Activated naive CD8-positive, alpha-beta T cell treated with anti-CD3 and anti-CD28 coated beads for 36 hours (primary cell): ENCODE measurements around the gene BCL2L15. TPM values are rescaled to one million over a fixed set of nuclear protein-coding genes. Genes with fewer than 3 reads are reported as not detected.

Source experiments
- DNase-seq: peaks from one replicate; pipeline ENCODE4 v3.0.0; 2021
- H3K27ac Mint-ChIP-seq: one replicate; pipeline ENCODE4 v1.8.0; 2022; ENCODE audit warnings: mild to moderate bottlenecking, moderate library complexity, mixed read lengths
- H3K27me3 Mint-ChIP-seq: one replicate; pipeline ENCODE4 v1.8.0; 2022; ENCODE audit warnings: mild to moderate bottlenecking, mixed read lengths
- H3K36me3 Mint-ChIP-seq: one replicate; pipeline ENCODE4 v1.8.0; 2021; ENCODE audit warnings: mild to moderate bottlenecking, mixed read lengths
- H3K4me1 Mint-ChIP-seq: one replicate; pipeline ENCODE4 v1.8.0; 2021; ENCODE audit warnings: mixed read lengths
- H3K4me3 Mint-ChIP-seq: one replicate; pipeline ENCODE4 v1.8.0; 2022; ENCODE audit warnings: mild to moderate bottlenecking, moderate library complexity, mixed read lengths
- H3K9me3 Mint-ChIP-seq: one replicate; pipeline ENCODE4 v1.8.0; 2022; ENCODE audit warnings: mixed read lengths
- total RNA-seq, 2 experiments: library from RNA; stranded (reverse); gene quantifications; one replicate each; pipeline ENCODE4 v1.2.3, GENCODE V29; 2021

BCL2L15 gene
- total RNA-seq, 2 experiments from 2014 or later, result 0.88 to 2.2 TPM

DNA sequence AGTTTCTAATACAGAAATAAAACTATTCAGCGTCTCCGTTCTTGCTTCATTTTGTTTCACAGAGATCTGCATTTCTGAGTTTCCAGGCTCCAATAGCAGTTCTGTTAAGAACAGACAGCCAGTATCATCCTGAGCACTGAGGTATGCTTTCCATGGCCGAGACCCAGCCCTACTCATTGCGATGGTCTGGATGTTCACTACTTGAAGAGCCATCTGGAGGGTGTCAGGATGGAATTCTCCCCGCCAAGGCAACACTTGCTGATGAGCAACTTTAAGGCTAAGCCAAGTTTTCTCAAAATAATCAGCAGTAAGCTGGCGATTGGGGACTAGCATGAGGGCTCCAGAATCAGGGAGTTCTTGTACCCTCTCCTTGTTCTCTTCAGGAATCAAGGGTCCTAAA, 7.7 kb upstream of the BCL2L15 start:
- Mint-ChIP-seq H3K27me3 (no peaks in the 10 kb centered on the region), H3K4me1 (peaks cover 29% of the 10 kb centered on the region), H3K36me3 (peaks cover 36% of the 10 kb centered on the region), H3K4me3 (no peak overlapping the region), H3K27ac (no peak overlapping the region), H3K9me3 (no peaks in the 10 kb centered on the region)
- no peak for DNase-seq

DNA sequence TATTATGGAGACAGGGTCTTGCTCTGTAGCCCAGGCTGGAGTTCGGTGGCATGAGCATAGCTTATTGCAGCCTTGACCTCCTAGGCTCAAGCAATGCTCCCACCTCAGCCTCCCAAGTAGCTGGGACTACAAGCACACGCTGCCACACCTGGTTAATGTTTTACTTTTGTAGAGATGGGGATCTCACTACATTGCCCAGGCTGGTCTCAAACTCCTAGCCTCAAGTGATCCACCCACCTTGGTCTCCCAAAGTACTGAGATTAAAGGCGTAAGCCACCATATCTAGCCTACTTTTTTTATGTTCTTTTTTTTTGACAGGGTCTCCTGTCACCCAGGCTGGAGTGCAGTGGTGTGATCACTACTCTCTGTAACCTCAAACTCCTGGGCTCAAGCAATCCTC, 5.9 kb upstream of the BCL2L15 start:
- H3K27me3 Mint-ChIP-seq, result no peaks in the 10 kb centered on the region
- peaks cover 13% of the 10 kb centered on the region for H3K4me1 Mint-ChIP-seq
- no peak overlapping the region for H3K27ac Mint-ChIP-seq
- DNase-seq, result no peak
- no peak overlapping the region for H3K4me3 Mint-ChIP-seq
- H3K36me3 Mint-ChIP-seq, result peaks cover 21% of the 10 kb centered on the region
- H3K9me3 Mint-ChIP-seq, result no peaks in the 10 kb centered on the region

DNA sequence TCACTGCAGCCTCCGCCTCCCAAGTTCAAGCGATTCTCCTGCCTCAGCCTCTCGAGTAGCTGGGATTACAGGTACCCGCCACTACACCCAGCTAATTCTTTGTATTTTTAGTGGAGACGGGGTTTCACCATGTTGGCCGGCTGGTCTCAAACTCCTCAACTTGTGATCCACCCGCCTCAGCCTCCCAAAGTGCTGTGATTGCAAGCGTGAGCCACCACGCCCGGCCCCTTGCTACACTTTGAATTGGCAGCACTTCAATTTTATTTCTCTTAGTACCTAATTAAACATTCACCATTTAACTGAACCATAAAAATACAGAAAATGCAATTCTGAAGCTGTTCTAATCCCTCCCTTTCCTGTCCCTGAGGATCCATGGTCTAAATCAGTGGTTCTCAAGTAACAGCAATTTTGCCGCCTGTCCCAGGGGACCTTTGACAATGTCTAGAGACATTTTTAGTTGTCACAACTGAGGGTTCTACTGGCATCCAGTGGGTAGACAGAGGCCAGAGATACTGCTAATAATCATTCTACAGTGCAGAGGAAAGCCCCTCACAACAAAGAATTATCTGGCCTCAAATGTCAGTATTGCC, 4.3 kb upstream of the BCL2L15 start:
- peaks cover 13% of the 10 kb centered on the region for H3K4me1 Mint-ChIP-seq
- H3K9me3 Mint-ChIP-seq, result no peaks in the 10 kb centered on the region
- DNase-seq, result no peak
- no peaks in the 10 kb centered on the region for H3K27me3 Mint-ChIP-seq
- H3K27ac Mint-ChIP-seq, result no peak overlapping the region
- H3K36me3 Mint-ChIP-seq, result peaks cover 15% of the 10 kb centered on the region
- no peak overlapping the region for H3K4me3 Mint-ChIP-seq

DNA sequence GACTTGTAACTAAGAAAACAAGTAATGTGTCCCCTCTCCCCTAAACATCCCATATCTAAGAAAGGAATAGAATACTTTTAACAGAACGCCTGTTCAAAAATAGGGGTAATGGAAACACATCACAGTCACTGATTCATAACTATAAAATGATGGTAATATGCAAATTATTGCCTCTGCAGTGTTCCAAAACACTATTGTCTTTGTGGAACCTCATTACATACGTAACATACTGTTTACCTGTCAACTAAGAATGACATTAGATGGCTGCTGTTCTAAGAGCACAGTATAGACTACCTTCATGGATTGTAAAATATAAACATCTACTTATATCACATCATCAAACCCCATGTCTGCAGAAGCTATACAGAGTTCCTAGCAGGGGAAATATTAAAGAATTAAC, 3.4 kb upstream of the BCL2L15 start:
- Mint-ChIP-seq H3K27me3 (no peaks in the 10 kb centered on the region), H3K4me1 (peaks cover 13% of the 10 kb centered on the region), H3K9me3 (no peaks in the 10 kb centered on the region), H3K36me3 (peaks cover 15% of the 10 kb centered on the region), H3K27ac (no peak overlapping the region), H3K4me3 (no peak overlapping the region)
- DNase-seq, result no peak

DNA sequence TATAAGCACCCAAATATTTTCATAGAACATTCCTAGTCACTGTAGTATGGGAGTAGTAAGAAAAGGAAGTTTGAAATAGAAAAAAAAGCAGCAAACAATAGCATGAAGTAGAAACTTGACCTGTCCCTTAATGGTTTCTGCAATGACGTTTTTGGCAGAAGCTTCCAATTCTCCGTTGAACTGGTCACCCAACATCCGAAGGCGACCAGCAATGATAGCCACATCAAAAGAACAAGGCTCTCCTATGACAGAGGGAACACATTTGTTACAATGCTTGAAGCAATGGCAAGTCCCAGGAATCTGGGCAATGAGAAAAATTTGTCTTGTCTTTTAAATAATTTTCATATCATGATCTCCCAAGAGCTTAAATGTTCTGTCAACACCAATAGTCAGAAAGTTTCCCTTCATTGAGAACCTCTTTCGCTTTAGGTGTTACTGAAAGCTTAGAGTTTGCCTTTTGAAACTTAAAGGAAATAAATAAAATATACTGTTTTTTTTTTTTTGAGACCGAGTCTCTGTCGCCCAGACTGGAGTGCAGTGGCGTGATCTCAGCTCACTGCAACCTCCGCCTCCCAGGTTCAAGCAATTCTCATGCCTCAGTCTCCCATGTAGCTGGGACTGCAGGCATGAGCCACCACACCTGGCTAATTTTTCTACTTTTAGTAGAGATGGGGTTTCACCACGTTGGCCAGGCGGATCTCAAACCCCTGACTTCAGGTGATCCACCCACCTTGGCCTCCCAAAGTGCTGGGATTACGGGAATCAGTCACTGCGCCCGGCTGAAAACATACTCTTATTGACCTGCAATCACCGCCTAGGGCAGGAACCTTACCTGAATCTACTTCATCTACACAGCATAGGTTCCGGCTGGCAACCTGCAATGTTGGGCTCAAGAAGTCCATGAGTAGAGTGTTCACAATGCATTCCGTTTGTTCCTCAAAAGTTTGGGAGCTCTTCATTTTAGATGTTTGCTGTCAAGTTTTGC, 672 bp downstream of the BCL2L15 start:
- Mint-ChIP-seq H3K27me3 (no peaks in the 10 kb centered on the region), H3K27ac (no peak overlapping the region), H3K4me3 (no peak overlapping the region), H3K36me3 (peaks cover 5% of the 10 kb centered on the region), H3K9me3 (no peaks in the 10 kb centered on the region), H3K4me1 (peaks cover 16% of the 10 kb centered on the region)
- DNase-seq, result no peak

DNA sequence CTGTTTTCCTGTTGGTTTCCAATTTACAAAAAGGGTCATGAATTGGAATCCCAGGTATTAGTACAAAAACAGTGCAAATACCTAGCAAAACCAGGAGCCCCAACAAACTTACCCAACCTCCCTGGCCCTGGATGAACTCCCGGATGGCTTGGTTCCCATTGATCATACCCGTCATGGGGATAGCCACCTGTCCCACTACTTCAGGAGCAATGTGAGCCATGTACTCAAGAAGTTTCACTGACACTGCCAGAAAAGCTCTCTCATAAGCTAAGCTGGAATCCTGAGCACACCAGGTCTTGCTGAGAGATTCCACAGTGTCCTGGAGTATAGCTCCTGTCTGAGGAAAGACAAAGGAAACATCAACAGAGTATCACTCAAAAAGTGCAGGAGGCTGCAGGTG, 5.7 kb downstream of the BCL2L15 start:
- H3K4me1 Mint-ChIP-seq, result peaks cover 28% of the 10 kb centered on the region
- H3K9me3 Mint-ChIP-seq, result no peaks in the 10 kb centered on the region
- no peak overlapping the region for H3K27ac Mint-ChIP-seq
- no peak overlapping the region for H3K4me3 Mint-ChIP-seq
- no peak for DNase-seq
- H3K36me3 Mint-ChIP-seq, result peaks cover 8% of the 10 kb centered on the region
- no peaks in the 10 kb centered on the region for H3K27me3 Mint-ChIP-seq

DNA sequence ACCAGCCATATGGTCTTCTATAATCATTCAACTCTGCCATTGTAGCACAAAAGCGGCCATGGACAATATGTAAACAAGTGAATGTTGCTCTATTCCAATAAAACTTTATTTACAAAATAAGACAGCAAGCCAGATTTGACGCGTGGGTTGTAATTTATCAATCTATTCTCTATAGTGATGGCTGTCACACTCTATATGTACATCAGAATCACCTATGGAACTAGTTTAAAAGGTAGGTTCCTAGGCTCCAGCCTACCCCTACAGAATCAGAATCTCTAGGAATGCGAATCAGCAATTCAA, 7.7 kb downstream of the BCL2L15 start:
- H3K4me1 Mint-ChIP-seq, result peaks cover 43% of the 10 kb centered on the region

DNA sequence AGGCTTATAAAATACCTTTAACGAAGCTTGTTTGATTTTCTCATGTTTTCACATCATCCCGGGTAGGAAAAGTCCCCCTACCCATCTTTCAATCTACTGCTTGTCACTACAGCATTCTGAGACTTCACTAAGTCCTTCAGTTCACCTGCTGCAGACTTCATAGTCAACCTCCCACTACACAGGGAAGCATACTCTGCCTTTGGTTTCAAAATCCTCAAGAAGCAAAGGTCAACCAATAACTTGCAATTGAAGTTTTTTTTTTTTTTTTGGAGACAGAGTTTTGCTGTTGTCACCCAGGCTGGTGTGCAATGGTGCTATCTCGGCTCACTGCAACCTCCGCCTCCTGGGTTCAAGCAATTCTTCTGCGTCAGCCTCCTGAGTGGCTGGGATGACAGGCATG, 11.2 kb downstream of the BCL2L15 start:
- H3K36me3 Mint-ChIP-seq, result peaks cover 7% of the 10 kb centered on the region
- no peak overlapping the region for H3K4me3 Mint-ChIP-seq
- peaks cover 61% of the 10 kb centered on the region for H3K4me1 Mint-ChIP-seq
- DNase-seq, result no peak
- H3K27ac Mint-ChIP-seq, result no peak overlapping the region
- H3K27me3 Mint-ChIP-seq, result no peaks in the 10 kb centered on the region
- H3K9me3 Mint-ChIP-seq, result no peaks in the 10 kb centered on the region

More for the DNA sequence above, 7.7 kb downstream of the BCL2L15 start:
- H3K36me3 Mint-ChIP-seq, result peaks cover 4% of the 10 kb centered on the region
- H3K27me3 Mint-ChIP-seq, result no peaks in the 10 kb centered on the region
- no peak for DNase-seq
- H3K9me3 Mint-ChIP-seq, result no peaks in the 10 kb centered on the region
- no peak overlapping the region for H3K4me3 Mint-ChIP-seq
- H3K27ac Mint-ChIP-seq, result no peak overlapping the region

DNA sequence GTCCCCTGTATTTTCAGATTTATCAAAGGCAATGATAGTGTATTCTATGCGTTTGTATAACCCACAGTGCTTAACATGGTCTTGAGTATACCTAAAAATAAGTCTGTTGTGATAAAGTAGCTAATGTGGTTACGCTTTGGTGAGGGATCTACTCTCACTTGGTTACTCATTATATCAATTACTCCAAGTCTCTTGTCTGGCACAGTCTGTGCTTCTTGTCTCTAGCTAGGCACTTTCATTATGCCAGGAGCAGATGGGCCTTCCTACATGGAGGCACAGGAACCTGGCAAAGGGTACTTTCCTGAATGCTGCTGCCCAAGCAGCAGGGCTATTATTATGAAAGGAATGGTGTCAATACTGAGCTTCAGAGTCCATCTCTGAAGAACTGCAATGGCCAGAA, 11.7 kb downstream of the BCL2L15 start:
- H3K27me3 Mint-ChIP-seq, result no peaks in the 10 kb centered on the region
- no peaks in the 10 kb centered on the region for H3K9me3 Mint-ChIP-seq
- H3K4me1 Mint-ChIP-seq, result peaks cover 56% of the 10 kb centered on the region
- H3K27ac Mint-ChIP-seq, result peak overlapping the region; percentile 55
- DNase-seq, result no peak
- peaks cover 9% of the 10 kb centered on the region for H3K36me3 Mint-ChIP-seq
- no peak overlapping the region for H3K4me3 Mint-ChIP-seq

DNA sequence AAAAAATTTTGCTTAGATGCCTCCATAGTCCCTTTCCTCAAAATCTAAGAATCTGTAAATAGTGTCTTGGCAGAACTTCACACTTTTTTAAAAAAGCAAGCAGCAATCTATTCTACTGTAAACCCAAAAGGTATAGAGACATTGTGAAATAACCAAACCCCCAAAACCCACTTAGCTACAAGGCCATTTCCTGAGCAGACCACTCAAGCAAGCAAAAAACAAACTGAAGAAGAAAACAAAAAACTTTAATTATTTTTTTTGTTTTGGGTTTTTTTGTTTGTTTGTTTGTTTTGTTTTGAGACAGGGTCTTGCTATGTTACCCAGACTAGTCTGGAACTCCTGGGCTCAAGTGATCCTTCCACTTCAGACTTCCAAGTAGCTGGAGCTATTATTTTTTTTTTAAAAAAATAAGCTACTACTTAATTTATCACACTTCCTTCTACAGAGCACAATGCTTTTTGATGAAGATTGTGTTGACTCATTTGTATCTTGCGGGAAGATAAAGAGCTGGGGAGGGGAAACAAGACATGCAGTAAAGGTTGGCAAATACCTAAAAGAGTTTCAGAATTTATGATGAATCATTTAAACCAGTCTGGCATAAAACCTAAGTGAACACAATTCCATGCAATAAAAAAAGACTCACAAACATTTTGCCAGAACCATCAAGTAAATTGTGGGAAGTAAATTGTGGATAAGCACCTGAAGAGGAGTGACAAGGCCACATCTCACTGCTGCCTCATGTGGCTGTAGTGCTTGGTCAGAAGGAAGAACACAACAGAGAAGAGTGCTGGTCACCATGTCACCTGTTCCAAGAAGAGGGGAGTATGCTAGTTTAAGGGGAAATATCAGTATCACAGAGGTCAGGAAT, 13.1 kb downstream of the BCL2L15 start:
- Mint-ChIP-seq H3K4me3 (peak overlapping the region; percentile 48), H3K9me3 (no peaks in the 10 kb centered on the region), H3K4me1 (peaks cover 53% of the 10 kb centered on the region), H3K36me3 (peaks cover 16% of the 10 kb centered on the region), H3K27me3 (no peaks in the 10 kb centered on the region), H3K27ac (peak overlapping the region; percentile 91)
- no peak for DNase-seq

DNA sequence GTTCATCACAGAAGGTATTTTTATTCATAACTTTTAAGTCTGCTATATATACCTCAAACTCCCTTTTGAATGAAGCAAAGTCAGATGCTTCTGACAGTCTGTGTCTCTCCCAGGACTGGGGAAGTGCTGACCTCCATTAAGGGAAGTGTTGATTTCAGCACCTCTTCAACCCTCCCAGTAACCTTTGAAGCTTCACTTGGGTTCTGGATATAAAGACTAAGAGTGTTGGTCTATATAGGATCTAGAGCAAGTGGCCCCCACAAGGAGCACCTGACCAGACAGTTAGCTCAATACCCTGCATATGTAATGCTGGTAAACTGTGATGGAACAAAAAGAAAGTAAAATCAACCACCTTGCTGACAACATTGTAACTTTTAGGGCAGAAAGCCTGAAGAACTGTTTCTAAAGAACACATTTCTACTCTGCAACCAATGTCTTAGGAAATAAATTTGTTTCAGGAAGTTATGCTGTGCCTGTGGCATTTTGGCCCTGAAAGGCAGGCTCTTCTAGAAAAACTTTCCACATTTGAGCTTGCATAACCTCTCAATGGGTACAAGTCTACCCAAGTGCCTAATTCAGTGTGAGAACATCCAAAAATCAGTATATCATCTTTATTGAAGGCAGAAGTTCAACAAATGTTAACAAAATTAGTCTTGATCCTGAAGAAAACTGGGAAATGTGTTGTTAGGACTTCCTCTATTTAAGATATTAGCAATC, 15.0 kb downstream of the BCL2L15 start:
- Mint-ChIP-seq H3K4me1 (peaks cover 67% of the 10 kb centered on the region), H3K9me3 (no peaks in the 10 kb centered on the region), H3K27me3 (no peaks in the 10 kb centered on the region), H3K36me3 (peaks cover 31% of the 10 kb centered on the region), H3K27ac (peak overlapping the region; percentile 99), H3K4me3 (peak overlapping the region; percentile 91)
- no peak for DNase-seq

DNA sequence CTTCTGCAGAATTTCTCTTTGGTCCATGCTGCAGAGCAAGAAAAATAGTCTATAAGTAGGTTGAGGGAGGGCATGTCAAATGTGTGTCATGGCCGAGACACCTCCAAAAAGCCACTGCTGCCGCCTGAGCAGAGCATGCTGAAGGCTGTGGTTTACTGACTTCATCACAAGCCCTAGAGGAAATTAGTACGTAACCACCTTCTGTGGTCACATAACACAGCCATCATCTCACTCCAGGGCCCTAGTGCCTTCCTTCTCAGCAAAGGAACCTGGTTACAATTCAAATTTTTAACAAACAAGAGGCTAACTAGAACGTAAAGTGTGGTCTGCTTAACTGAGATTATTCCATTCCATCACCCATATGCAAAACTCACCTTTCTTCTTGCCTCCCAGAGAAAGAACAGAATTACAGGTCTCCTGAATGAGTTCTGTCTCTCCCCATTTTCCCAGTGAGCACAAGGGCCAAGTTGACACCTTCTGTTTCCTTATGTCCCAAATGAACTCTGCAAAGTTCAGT, 15.7 kb downstream of the BCL2L15 start, which contains the start of gene PTPN22:
Gene PTPN22 (minus strand): TSS at position 116 of the 517 bp plus-strand sequence.
- Mint-ChIP-seq H3K36me3 (peaks cover 31% of the 10 kb centered on the region), H3K27ac (peak within 1 kb of the TSS; percentile 99), H3K4me3 (peak within 1 kb of the TSS; percentile 91), H3K9me3 (no peaks in the 10 kb centered on the region), H3K4me1 (peaks cover 71% of the 10 kb centered on the region), H3K27me3 (no peaks in the 10 kb centered on the region)
- DNase-seq, result peak; percentile 80

DNA sequence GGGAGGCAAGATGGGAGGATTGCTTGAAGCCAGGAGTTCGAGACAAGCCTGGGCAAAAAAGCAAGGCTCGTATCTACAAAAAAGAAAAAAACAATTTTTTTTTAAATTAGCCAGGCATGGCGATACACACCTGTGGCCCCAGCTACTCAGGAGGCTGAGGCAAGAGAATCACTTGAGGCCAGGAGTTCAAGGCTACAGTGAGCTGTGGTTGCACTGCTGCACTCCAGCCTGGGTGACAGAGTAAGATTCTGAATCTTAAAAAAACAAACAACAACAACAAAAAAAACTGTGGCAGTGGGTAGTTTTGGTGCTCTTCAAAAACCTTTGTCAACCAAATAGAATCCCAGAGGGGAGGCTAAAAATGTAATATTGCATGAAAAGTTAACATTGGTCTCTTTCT, 16.6 kb downstream of the BCL2L15 start:
- no peak for DNase-seq
- Mint-ChIP-seq H3K36me3 (peaks cover 35% of the 10 kb centered on the region), H3K4me3 (peak overlapping the region; percentile 91), H3K27me3 (no peaks in the 10 kb centered on the region), H3K27ac (peak overlapping the region; percentile 99), H3K9me3 (no peaks in the 10 kb centered on the region), H3K4me1 (peaks cover 71% of the 10 kb centered on the region)

DNA sequence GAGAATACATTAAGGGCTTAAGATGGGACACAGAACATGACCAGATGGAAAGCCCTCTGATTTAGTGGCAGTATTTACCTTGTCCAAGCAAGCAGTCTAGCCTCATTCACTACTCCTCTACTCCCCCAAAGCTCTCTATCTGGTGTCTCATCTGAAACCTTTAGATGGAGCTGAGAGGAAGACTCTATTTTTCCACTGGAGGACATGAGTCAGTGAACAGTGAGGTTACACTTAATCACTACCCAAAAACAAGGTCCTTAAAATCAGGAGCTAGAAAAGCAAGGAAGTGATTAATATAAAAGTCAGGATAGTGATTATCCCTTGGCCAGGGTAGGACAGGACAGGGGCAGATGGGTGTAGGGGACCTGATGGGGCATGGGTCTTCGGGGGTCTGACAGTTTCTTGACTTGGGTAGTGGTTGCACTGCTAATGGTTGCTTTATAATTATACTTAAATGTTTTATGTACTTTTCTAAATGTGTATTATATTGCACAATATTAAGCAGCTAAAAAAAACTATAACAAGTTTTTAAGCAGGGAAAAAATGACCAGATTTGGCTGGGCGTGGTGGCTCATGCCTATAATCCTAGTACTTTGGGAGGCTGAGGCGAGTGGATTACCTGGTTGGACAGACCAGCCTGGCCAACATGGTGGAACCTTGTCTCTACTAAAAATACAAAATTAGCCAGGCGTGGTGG, 18.8 kb downstream of the BCL2L15 start:
- Mint-ChIP-seq H3K4me3 (peak overlapping the region; percentile 91), H3K27ac (peak overlapping the region; percentile 99), H3K27me3 (no peaks in the 10 kb centered on the region), H3K9me3 (no peaks in the 10 kb centered on the region), H3K36me3 (peaks cover 52% of the 10 kb centered on the region), H3K4me1 (peaks cover 63% of the 10 kb centered on the region)
- peak; percentile 13 for DNase-seq
